Stimulated activated CD8-positive, alpha-beta memory T cell treated with anti-CD3 and anti-CD28 coated beads, Interleukin-7, amount 100 ng/mL, for 24 hours (primary cell): ENCODE results near the gene BSN.
"Not testable (repeated sequence)": the region's sequence is repeated elsewhere in the genome, so short reads cannot be mapped to it uniquely, and the experiment has no call there.

Experiments used
- DNase-seq: peaks from one replicate; pipeline ENCODE4 v3.0.0-alpha.2; 2020; ENCODE audit warnings: low read depth

The BSN gene

GRCh38 chr3:49535971-49536874, 18.1 kb upstream of the BSN start:
- no peak for DNase-seq

- no peak for DNase-seq
These were observed 17.3 kb upstream of the BSN start for GRCh38 chr3:49536875-49537533.

DNA sequence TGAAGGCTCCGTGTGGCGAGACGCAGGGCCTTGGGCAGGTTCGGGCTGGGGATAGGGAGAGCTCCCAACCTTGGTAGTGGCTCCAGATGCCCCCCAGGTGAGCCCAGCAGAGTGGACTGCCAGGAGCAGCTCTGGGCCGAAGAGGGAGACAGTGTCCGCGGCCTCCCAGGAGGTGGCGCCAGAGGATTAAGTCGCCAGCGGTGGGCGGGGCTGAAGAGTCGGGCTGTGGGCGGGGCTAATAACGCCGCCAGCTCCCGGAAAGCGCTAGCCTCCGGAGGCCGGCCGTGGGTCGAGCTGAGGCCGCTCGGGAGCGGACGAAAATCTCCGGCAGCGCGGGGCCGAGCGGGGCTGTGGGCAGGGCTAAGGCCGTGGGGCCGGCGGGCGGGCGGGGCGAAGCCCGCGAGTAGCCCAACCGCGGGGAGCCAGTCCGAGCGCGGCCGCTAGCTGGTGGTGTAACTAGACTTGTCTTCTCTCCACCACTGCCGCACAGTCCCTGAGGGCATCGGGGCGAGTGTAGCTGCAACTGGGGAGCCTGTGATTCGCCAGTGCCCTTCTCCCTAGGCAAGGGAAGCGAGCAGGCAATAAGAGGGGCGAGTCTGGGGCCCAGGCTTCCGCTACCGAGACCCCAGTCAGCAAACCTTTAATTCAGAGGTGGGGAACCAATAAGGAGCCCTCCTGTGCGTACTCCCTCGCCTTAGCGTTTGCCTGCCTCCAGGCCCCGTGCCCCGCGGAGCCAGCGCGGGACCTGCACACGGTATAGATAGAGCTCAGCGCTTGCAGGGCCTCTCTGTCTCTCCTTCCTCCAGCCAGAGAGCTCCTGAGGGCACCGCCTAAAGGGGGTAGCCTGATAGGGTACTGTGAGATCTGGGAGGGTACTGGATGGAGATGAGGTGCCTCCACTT, 14.4 kb upstream of the BSN start:
- peak; percentile 90 for DNase-seq

DNA sequence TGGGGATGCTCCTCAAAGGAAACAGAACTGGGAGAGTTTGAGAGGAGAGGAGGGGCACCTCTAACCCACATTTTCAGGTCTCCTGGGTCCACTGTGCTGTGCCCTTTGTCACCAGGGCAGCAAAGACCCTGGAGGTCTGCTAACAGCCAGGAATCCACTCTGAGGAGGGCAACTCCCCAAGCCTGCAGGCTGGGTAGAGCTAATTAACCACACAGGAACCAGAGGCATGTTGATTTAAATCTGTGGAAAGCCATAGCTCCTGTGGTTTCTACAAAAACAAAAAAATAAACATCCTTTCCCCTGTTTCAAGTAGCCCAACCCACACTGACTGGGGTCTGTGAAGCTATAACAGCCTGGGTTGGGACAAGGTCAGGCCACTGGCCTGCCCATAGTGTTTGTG, 2.2 kb upstream of the BSN start:
- no peak for DNase-seq

DNA sequence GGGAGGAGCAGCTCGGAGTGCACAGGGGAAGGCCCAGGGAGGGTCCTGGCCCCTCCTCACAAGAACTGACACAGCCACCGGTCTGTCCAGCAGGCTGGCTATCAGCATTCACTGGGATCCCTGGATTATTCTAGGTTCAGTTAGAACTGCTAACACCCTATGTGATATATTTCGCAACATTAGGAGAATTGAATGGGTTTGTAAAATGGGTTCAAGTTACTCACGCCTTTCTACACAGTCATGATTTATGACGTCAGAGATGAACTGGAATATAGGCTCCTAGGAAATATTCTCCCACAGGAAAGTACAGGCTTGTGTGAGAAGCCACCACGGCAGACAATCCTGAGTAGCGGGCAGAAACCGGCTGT, 969 bp upstream of the BSN start:
- DNase-seq: no peak

- DNase-seq: peak; percentile 27
These were observed 472 bp downstream of the BSN start for GRCh38 chr3:49554633-49555265.

- DNase-seq: no peak
These were observed 2.4 kb downstream of the BSN start for GRCh38 chr3:49556500-49557275.

- DNase-seq: no peak
These were observed 8.8 kb downstream of the BSN start for GRCh38 chr3:49563040-49563578.

- no peak for DNase-seq
These were observed 9.5 kb downstream of the BSN start for GRCh38 chr3:49563766-49564165.

DNA sequence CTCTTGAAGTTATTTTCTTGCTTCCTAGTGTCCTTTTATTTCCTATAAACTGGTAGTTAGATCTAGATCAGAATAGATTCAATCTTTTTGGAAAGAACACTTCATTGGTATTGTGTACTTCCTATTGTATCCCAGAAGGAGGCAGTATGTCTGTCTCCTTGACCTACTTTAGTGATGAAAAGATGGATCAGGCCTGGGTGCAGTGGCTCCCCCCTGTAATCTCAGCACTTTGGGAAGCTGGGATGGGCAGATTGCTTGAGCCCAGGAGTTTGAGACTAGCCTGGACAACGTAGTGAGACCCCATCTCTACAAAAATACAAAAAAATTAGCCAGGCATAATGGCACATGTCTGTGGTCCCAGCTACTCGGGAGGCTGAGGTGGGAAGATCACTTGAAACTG, 12.0 kb downstream of the BSN start:
- DNase-seq: no peak

GRCh38 chr3:49567406-49567805, 13.1 kb downstream of the BSN start:
- DNase-seq: no peak

DNA sequence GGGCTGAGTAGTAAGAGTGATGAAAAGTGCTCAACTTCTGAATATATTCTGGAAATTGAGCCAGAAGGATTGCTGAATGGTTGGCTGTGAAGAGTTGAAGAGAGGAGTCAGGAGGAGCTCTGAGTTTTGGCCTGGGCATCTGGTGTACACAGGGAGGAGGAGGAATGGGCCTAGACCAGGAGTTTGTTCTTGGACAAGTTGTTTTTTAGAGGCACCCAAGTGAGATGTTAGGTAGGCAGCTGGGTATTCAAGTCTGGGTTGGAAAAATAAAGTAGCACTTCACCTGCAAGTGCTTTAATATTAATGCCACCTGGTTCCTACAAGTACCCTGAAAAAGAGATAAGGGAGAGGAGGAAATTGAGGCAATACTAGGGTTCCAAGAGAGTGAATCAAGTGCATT, 14.7 kb downstream of the BSN start:
- no peak for DNase-seq

GRCh38 chr3:49570028-49570654, 15.9 kb downstream of the BSN start:
- DNase-seq: no peak

- DNase-seq: no peak
These were observed 27.9 kb downstream of the BSN start for GRCh38 chr3:49582177-49582576.

- not testable (repeated sequence) for DNase-seq
These were observed 31.0 kb downstream of the BSN start for GRCh38 chr3:49585261-49585755.

- DNase-seq: no peak
These were observed 37.3 kb downstream of the BSN start for GRCh38 chr3:49591615-49592014.

DNA sequence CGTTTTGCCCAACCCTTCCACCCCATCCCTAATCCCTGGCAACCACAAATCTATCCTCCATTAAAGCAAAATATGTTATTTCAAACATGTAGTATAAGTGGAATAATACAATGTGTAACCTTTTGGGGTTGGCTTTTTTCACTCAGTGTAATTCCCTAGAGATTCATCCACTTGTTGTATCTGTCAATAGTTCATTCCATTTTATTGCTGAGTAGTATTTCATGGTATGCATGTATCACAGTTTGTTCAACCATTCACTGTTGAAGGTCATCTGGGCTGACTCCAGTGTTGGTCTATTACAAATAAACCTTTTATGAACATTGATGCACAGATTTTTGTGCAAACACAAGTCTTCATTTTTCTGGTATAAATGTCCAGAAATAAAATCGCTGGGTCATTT, 38.8 kb downstream of the BSN start:
- DNase-seq: no peak

DNA sequence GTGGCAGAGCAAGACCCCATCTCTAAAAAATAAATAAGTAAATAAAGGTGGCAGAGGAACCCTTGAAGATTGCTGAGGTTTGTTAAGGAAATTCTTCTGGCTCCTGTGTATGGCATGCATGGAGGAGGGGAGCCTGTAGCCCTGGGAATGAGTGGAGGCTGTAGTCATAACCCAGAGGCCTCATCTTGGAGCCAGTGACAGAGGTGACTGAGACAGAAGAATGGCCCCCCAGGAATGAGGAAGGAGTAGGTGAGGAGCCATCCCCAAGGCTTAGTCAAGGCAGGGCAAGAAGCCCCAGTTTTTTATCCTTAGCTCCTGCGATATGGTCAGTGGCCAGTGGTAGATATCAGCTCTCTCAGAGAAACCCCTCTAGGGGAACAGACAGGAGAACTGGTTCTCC, 46.5 kb downstream of the BSN start:
- no peak for DNase-seq

DNA sequence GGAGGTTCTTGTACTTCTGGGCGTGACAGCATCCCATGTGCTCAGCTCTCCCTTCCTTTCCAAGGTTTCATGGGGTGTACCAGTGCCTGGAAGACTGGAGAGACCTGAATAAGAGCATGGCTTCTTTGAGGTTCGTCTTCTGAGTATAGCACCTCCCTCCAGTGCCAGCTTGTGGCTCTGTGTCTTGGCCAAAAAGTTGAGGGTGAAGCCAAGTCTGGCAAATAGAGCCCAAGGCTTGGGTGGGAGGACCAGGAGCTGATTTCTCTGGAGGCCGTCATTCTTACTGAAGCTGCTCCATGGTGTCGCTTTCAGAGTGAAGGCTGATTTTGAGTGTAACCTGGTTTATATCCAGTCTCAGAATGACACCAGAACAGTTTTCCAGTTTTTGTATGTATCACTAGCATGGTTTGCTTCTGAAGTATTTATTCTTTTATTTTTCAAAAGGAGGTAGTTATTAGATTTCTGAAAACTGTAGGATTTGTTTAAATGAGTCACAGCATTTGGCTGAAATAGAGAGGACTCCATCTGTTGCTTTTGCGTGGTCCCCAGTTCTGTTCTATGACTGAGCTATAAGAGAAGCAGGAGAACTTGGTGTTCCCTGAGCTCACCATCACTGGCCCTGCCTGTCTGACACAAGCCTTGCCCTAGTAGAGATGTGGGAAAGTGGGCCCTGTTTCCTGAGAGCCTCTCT, 47.2 kb downstream of the BSN start:
- DNase-seq: no peak
